LoVo (cell line): Measurements from ENCODE around the gene TESMIN.
A peak's percentile ranks its signal among the peaks of the same experiment; 100 is the strongest.

Experiments used
- DNase-seq: peaks from one replicate; pipeline ENCODE4 v3.0.0-alpha.2; 2016; ENCODE audit warnings: low spot score

The TESMIN gene

GRCh38 chr11:68659158-68659921 is 92.0 kb downstream of the TESMIN start:
- peak; percentile 21 for DNase-seq

DNA sequence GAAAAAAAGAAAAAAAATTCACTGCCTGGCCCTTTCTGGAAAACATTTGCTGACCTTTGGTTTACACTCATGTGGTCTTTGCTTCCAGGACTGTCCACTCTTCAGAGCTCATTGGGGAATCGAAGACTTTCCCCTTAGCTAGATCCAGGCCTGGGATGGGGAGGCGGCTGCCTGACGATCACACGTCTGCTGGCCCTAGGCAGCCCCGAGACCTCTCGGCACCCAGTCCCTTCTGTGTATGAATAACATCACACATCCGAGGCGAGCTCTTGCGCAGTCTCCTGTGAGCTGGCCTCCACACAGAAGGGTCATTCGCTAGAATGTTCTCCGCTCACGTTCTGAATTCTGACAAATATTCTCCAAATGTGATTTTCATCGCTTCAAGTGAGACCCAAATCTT is 92.7 kb downstream of the TESMIN start:
- DNase-seq: no peak

GRCh38 chr11:68658097-68658496 is 93.2 kb downstream of the TESMIN start:
- DNase-seq: no peak
